ENCODE data around the gene UGT1A9.
"Not testable (repeated sequence)": the region's sequence is repeated elsewhere in the genome, so short reads cannot be mapped to it uniquely, and the experiment has no call there.

Gene UGT1A9

DNA sequence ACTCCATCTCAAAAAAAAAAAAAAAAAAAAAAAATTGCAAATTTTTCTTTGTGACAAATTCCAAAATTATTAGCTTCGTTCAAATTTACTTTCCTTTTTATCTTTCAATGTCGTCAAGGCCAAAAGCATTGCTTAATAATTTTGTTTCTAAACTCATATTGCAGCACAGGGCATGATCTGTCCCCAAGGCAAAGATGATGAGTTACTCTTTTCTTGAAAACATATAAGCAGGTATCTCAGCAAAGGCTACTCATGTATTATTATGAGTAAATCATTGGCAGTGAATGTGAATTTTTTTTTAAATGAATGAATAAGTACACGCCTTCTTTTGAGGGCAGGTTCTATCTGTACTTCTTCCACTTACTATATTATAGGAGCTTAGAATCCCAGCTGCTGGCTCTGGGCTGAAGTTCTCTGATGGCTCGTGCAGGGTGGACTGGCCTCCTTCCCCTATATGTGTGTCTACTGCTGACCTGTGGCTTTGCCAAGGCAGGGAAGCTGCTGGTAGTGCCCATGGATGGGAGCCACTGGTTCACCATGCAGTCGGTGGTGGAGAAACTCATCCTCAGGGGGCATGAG lies 9.9 kb downstream of the UGT1A9 start, which contains the start of gene UGT1A7:
Gene UGT1A7 (plus strand): TSS at position 381 of the 579 bp plus-strand sequence. CDS start 37 bp downstream, at position 418.
- FAIRE-seq: no peak

DNA sequence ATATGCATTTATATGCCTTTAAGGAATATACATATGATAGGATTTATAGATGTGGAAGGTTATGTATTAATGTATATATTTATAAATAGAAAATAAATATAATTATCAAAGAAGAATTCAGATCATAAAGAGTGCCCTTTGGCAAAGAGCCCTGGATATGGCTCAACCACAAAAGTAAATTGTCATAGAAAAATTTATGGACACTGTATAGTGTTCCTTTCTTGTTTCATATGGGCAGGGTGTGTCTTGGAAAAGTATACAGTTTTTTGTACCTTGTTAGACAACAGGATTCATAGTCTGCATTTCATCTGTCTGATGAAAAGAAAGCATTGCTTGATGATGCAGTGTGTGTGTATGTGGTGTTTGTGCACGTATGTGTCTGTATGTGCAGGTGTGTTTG lies 12.9 kb downstream of the UGT1A9 start:
- no peak for FAIRE-seq

DNA sequence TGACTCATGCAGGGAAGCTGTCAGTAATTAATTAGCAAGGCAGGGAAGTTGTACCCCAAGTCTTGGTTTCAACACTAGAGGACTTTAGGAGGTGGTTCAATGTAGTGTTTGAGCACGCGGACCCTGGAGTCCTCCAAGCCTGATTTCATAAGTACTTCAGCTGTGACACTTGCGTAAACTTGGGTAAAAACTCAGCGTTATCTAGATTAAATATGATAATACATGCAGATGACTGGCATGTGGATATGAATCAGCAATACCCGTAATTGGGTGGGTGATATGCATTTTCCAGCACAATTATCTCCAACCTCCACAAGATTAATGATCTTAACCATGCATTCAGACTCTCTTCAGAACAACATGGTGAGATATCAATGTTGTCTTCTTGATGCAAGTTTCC lies 15.2 kb downstream of the UGT1A9 start:
- FAIRE-seq: no peak

DNA sequence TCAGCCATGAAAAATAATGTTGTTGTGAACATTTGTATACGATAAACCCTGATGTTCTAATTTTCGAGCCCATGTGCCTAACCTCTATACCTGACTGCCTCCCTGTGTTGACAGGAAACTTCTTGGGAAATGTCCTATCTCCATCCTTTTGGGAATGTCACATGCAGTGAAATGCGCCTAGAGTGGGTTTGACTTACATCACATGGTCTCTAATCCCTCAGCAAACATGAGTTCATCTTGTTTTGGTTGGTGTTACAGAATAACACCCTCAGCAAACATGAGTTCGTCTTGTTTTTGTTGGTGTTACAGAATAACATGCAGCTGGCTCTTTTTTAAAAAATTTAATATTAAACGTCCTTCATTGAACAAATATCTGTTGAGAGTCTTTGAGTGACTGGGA lies 16.6 kb downstream of the UGT1A9 start:
- FAIRE-seq: no peak

DNA sequence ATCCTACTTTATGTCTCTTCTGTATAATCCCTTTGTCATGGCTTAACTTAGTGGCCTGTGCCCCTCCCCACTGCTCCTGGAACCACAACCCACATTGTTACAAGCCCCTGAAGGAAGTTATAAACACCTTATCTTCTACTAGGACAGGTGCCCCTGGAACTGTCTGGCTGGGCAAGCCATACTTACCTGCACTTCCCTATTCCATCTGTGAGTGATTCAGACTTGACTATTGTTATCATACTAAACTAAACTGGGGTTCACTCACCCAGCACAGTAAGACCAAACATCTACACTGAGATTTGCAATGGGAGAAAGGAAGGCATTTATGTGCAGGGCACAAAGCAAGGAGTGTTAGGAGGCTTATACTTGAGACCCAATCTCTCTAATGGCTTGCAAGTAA lies 17.3 kb downstream of the UGT1A9 start:
- FAIRE-seq: no peak

DNA sequence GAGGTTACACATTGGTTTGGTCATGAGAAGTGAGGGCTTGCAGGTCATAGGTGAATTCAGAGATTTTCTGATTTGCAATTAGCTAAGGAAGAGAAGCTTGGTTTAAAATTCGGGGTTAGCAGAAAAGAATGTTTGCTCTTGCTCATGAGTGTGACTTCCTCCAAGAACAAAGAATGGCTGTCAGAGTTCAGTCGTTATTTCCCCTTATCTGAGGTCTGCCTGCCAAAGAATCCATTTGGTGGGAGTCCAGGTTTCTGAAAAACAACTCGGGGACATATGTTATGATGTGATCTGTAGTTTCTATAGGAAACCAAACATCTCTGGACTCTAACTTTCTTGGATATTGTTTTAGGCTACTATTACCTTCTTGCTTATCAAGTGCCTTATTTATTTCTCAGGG lies 17.8 kb downstream of the UGT1A9 start:
- FAIRE-seq: no peak

DNA sequence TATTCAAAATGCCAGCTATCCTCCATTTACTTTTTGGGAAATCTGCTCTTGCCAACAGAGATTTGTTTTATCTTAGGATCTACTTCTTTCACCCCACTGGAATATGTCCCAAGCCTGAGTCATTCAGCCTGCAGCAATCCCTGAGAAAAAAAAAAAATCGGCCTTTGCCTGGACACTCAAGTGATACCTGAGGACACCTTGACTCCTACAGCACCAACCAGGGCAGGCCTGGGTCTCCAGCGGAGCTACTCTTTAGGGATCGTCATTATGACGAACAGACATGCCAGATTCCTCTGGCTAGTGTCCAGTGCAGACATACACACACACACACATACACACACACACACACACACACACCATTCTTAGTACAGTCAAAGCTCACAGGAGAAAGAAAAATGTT lies 18.7 kb downstream of the UGT1A9 start:
- no peak for FAIRE-seq

DNA sequence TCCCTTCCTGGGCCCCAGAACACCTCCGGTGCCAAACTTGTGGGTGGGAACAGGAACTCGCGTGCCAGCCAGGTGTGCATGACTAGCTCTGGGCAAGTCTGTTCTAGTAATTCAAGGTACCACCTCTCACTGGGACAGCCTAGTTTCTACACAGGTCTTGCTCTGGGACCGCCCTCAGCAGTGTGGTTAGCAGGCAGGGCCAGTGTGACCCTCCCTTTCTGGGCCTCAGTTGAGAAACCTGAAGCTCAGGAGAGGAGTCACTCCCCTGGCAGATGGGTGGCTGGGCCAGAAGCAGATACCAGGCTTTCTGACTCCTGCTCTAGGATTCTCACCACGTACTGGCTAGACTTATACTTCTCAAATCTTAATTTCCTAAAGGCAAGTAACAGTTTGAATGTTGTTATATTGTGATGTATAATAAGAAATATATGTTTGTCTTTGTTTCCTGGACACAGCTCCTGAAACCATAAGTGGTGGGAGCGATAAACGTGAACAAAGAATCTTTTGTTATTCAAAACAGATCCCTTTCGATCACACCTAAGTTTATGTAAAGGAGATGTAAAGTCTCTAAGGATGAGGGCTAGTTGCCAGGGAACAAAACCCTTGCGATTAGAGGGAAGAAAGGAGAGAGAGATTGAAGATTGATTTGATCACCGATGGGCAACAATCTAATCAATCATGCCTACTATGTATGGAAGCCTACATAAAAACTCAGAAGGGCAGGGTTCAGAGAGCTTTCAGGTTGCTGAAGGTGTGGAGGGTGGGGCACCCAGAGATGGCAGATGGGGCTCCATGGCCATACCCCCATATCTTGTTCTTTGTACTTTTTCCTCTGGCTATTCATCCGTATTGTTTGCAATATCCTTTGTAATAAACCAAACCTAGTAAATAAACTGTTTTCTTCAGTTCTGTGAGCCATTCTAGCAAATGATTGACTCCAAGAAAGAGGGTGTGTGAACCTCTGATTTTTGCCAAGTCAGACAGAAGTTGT lies 20.0 kb downstream of the UGT1A9 start:
- FAIRE-seq: no peak

DNA sequence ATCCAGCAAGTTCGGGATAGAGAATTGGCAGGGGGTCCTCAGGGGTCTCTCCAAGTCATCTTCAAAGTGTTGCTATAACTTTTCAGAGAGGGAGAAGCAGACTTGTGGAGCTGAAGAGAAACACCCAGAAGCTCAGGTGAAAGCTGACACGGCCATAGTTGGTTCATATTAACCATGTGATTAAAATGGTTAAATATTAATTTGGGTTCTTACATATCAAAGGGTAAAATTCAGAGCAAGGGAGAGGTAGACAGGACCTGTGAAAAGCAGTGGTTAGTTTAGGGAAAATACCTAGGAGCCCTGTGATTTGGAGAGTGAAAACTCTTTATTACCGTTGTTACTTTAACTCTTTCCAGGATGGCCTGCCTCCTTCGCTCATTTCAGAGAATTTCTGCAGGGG lies 20.9 kb downstream of the UGT1A9 start, which contains the start of gene UGT1A6:
Gene UGT1A6 (plus strand): TSS at position 243 of the 400 bp plus-strand sequence. CDS start 115 bp downstream, at position 358.
- FAIRE-seq: no peak

DNA sequence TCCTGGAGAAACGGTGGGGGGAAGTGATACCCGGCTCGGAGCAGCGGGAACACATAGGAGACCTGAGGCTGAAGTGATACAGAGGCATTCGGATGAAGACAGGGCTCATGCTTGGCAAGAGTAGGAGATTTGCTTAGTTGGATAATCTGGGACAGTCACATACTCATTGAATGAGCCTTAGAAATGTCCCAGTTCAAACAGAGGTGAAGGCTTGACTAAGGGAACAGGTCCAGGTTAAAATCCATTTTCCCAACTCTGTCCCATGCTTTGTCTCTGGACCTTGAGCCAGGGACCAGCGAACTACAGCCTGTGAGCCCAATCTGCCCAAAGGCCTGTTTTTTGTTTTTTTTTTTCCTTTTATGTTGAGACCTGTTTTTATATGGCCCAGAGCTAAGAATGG lies 22.3 kb downstream of the UGT1A9 start:
- no peak for FAIRE-seq

DNA sequence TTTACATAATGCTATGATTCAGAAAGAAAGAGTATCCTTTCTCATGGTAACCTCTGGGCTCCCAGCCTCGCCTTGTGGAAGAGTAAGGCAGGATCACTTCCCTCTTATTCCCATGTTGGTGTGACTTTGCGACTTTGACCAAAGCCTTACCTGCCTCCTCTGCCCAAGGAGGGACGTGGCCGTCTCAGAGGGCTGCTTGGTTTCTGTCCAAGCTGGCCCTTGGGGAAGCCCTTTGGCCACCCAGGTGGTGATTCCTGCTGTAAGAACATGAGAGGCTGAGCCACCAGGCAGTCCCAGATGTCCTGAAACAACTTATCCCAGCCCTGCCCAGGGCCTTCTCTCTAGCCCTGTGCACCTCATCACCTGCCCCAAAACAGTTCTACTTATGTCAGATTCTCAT lies 27.0 kb downstream of the UGT1A9 start:
- no peak for FAIRE-seq

DNA sequence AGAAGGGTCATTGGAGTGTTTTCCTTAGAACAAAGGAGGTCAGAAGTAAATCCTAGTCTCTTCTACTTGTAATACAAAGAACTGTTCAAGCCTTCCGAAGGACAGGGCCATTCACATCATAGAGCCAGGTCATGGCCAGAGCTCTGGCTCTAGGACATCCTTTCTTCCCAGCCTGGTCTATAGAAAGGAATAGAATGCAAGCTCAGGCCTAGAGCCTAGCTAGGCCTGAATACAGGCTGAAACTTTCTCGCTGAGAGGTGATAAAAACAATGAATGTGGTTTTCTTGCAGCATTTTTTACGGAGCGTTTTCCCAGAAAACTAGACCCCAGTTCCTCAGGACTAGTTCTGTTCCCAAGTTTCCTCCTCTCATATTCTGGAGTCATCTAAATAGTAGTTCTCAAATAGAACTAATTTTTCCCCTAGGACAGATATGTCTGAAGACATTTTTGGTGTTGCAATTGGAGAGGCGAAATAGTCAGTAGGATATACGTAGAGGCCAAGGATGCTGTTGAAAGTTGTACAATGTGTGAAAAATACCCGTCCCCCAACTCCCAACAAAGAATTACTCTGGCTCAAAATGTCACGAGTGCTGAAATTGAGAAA lies 27.8 kb downstream of the UGT1A9 start:
- FAIRE-seq: no peak

DNA sequence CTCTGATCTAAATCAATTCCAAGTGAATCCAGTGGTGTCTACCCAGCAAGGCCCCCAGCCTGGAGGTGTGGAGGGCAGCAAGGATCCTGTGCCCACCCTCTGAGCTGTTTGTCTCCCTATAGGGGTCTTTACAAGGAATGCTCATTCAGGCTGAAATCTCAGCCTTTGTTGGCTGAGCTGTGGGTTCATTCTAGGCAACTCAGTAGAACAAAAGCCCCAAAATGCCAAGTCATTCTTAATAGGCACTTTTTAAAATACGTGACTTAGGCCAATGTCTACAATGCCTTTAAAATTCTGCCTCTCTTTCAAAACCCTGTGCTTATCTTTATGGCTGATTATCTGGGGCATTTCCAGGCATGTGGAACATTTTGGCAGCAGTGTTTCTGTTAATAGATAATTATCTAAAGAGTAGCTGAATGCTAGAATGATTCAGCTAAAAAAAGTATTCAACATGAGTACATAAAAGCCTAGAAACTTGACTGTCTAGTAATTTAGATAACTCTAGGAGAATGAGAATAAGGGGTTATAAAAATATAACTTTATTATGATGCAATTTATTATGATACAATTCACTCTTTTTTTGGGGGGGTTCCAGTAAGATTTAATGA lies 28.4 kb downstream of the UGT1A9 start:
- FAIRE-seq: no peak

DNA sequence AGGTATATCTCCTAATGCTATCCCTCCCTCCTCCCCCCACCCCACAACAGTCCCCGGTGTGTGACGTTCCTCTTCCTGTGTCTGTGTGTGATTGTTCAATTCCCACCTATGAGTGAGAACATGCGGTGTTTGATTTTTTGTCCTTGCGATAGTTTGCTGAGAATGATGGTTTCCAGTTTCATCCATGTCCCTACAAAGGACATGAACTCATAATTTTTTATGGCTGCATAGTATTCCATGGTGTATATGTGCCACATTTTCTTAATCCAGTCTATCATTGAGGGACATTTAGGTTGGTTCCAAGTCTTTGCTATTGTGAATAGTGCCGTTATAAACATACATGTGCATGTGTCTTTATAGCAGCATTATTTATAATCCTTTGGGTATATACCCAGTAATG lies 29.1 kb downstream of the UGT1A9 start:
- FAIRE-seq: not testable (repeated sequence)

DNA sequence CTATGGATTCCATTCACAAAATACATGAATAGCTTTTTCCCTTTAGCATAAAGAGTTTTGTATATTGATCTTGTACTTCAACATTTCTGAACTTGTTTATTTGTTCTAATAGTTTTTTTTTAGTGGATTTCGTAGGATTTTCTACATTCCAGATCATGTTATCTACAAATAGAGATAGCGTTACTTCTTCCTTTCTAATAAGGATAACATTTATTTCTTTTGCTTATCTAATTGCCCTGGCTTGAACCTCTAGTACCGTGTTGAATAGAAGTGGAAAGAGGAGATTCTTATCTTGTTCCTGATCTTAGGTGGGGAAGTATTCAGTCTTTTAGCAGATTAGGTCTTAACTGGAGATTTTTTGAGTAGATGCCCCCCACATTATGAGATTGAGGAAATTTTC lies 30.5 kb downstream of the UGT1A9 start:
- FAIRE-seq: no peak

DNA sequence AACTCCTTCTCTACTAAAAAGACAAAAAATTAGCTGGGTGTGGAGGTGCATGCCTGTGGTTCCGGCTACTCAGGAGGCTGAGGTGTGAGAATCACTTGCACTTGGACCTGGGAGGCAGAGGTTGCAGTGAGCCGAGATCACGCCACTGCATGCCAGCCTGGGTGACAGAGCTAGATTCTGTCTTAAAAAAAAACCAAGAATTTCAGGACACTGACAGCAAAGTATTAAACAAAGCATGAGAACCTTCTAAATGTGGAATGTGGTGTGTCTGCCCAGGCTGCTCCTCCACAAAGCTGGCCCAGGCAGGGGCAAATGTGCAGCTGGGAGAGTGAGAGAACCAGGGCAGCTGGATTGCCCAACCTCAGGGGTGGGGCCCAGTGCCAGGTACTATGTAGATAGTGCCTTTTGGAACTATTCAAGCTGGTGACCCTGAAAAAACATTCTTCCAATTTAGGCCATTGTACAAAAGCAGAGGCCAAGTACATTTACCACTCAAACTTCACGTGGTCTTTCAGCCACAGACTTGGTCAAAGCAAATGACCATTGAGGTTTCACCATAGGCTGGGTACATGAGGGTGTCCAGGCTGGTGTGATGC lies 34.3 kb downstream of the UGT1A9 start:
- FAIRE-seq: no peak

DNA sequence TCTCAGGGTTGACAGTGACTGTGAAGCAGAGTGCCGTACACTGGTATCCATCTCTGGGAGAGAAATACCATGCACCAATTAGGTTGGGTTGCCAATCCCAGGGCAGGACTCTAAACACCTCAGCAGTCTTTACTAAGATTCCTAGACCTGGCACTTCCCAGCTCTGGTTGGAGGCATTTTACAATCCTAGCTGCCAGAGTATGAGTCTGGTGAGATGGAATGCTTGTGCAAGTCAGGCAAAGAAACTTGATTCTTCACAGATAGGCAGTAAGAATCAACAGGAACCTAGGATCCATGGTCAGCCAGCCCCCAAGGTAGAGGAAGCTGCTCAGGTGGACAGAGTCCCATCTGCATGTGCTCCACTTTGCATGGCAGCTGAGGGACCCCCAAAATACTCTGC lies 35.0 kb downstream of the UGT1A9 start:
- no peak for FAIRE-seq

DNA sequence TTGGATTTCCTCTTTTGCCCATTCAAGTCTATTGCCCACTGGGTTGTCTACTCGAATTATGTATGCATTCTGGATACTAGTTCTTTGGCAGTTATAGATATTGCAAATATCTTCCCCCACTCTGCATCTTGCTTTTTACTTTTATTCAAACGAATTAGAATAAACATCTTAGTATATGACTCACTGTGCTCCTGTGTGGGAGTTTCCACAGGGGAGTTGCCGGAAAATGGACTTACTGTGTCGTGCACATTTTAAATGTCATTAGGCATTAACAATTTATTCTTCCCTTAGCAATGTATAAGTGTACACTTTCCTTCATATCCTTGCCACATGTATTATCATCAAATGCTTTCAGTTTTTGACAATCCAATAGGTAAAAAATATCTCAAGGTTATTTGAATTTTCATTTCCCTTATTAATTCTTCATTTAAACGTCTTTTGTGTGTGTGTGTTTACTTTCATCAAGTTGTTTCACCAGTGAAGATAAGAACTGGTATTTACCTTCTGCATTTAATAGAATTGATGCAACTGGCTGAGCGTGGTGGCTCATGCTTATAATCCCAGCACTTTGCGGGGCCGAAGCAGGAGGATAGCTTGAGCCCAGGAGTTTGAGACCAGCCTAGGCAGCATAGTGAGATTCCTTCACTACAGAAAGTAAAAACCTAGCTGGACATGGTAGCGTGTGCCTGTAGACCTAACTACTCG lies 36.4 kb downstream of the UGT1A9 start:
- no peak for FAIRE-seq

DNA sequence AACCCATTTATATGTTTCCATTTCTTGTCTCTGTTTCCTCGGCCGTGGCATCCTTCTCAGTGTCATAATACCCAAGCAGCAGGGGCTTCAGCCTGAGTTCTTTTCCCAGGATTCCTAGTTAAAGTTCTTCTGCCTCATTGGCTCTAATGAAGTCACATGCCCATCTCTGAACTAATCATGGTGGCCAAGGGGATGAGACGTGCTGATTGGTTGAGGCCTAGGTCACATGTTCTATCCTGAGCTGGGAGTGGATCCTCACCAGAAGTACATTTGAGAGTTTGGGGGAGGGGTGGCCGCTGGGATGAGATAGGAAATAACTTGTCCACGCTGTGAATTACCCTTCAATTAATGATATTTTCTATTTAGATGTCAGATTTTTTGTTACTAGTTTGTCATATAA lies 37.2 kb downstream of the UGT1A9 start:
- FAIRE-seq: no peak

DNA sequence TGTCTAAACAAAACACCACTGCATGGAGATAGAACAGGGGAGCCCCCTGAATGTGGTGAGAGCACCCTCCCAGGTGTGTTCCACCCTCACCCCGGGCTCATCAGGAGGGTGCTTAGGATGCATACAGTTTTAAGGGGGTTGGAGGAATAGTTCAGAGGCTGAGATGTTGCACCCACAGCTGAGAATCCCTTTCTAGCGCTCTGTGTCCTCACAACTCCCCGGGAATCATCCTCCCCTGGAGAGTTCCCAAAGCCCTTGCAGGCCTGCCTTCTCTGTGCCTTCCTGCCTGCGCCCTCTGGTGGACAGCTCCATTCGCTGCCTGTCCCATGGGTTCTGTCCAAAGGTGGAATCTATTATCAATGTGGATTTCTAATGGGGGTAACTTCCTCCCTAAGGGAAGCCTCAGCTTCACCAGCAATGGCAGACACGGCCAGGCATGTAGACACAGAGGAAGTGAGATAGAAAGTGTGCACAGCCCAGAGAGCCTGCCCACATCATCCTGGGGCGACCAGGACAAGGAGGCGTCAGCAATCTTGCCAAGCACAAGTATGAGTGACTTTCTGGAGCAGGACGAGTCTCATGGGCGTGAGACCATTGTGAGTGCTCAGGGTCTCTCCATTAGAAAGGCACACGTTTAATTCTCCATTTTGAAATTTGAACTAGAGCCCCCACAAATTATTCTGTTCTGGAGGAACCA lies 39.8 kb downstream of the UGT1A9 start:
- no peak for FAIRE-seq

DNA sequence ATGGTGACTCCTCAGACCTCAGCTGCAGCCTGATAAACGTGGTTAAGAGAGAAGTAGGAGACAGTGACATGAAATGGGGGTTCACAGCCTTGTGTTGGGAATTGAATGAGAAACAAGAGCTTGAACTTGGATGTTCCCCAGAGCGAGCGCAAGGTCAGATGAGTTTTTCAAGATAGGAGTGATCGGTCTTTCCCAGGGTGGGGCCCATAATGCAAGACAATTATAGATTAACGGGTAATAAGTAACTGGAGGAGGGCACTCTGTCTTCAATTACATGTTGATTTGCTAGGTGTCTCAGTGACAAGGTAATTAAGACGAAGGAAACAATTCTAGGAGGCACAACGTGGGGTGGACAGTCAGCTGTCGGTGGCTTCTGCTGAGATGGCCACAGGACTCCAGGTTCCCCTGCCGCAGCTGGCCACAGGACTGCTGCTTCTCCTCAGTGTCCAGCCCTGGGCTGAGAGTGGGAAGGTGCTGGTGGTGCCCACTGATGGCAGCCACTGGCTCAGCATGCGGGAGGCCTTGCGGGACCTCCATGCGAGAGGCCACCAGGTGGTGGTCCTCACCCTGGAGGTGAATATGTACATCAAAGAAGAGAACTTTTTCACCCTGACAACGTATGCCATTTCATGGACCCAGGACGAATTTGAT lies 41.0 kb downstream of the UGT1A9 start, which contains the start of gene UGT1A5:
Gene UGT1A5 (plus strand): TSS at position 297 of the 651 bp plus-strand sequence. CDS start 85 bp downstream, at position 382.
- FAIRE-seq: no peak

All from endometrium (tissue), 2 donors.